ENCODE results near the gene PCDH1.

DNA sequence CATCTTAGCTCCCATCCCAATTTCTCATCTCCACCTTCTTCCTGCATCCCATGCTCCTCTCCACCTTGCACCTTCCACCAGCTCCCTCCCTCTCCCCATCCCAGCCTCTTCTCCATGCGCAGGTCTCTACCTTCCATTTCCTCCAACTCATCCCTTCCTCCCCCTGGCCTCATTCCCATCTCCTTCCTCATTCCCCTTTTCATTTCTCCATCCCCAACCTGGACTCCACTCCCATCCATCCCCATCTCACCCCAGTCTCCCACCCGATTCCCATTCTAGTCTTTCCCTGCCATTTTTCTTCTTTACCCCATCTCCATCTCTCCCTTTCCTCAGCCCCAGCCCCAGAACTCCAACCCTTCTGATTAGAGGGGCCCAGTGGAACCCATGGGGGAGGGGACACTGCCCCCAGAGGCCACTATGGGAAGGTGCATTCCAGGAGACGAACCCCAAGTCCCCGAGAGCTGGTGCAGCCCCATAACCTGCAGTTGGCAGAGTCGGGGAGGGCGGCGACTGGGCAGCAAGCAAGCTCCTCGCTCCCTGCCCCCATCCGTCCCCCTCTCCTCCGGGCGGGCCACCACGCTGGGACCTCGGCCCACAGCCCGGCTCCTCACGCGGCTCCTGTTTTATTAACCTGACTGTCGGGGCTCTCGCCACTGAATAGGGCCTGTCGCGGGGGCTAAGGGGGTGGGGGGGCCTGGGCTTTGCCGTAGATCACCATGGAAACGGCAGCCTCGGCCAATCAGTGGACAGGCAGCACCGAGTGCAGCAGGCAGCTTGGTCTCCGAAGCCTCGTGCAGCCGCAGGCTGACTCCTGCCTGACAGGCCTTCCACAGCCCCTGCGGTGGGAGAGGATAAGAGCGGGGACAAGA is 66.7 kb downstream of the PCDH1 start:
- no peak for TF ChIP-seq GLIS3 (CRISPR knock-in tag; IDR thresholded peaks at IDR 0.05)
- TF ChIP-seq ZFP3 (CRISPR knock-in tag; IDR thresholded peaks at IDR 0.05), result no peak
- TF ChIP-seq PPARA (CRISPR knock-in tag; IDR thresholded peaks at IDR 0.05; ENCODE audit: borderline replicate concordance), result no peak
- TF ChIP-seq ZNF565 (CRISPR knock-in tag; conservative IDR thresholded peaks at IDR 0.05; ENCODE audit: low read depth), result no peak
- TF ChIP-seq, protein P1, sequence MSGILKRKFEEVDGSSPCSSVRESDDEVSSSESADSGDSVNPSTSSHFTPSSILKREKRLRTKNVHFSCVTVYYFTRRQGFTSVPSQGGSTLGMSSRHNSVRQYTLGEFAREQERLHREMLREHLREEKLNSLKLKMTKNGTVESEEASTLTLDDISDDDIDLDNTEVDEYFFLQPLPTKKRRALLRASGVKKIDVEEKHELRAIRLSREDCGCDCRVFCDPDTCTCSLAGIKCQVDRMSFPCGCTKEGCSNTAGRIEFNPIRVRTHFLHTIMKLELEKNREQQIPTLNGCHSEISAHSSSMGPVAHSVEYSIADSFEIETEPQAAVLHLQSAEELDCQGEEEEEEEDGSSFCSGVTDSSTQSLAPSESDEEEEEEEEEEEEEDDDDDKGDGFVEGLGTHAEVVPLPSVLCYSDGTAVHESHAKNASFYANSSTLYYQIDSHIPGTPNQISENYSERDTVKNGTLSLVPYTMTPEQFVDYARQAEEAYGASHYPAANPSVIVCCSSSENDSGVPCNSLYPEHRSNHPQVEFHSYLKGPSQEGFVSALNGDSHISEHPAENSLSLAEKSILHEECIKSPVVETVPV (CRISPR knock-in tag; IDR thresholded peaks at IDR 0.05), result no peak

All from SK-N-SH treated with all-trans-retinoic acid at 6 μM for 48 hours (cell line).